Liver (tissue), 2 donors: Measurements from ENCODE around the gene STN1.

Source experiments
- CTCF ChIP-seq: fragments of 150-350 bp; IDR thresholded peaks from 2 replicates; pipeline ENCODE4 v1.5.1; 2017; ENCODE audit warnings: improper control_type of control experiment, low read depth, low read length; ENCODE audit not compliant: missing input control
- REST ChIP-seq: IDR thresholded peaks from 2 replicates; pipeline ENCODE4 v1.6.1; 2016; ENCODE audit warnings: antibody characterized with exemption, mild to moderate bottlenecking
- donor health status: healthy.

GRCh38 chr10:103889121-103889720 is 28.8 kb downstream of the STN1 start:
- TF ChIP-seq CTCF (no peak), REST (no peak)
